ENCODE results near the gene CFAP54. TPM values are rescaled to one million over a fixed set of nuclear protein-coding genes. Genes with fewer than 3 reads are reported as not detected.

Gene CFAP54
- total and polyA plus RNA-seq, 7 donors = 0.03 to 0.14 (median 0.08) TPM; not detected in 3

GRCh38 chr12:96883571-96883970 lies 394.2 kb downstream of the CFAP54 start:
- WGBS, 3 donors = 94 to 96% (median 94%) methylated on average over 4 of the region's 4 CpGs

DNA sequence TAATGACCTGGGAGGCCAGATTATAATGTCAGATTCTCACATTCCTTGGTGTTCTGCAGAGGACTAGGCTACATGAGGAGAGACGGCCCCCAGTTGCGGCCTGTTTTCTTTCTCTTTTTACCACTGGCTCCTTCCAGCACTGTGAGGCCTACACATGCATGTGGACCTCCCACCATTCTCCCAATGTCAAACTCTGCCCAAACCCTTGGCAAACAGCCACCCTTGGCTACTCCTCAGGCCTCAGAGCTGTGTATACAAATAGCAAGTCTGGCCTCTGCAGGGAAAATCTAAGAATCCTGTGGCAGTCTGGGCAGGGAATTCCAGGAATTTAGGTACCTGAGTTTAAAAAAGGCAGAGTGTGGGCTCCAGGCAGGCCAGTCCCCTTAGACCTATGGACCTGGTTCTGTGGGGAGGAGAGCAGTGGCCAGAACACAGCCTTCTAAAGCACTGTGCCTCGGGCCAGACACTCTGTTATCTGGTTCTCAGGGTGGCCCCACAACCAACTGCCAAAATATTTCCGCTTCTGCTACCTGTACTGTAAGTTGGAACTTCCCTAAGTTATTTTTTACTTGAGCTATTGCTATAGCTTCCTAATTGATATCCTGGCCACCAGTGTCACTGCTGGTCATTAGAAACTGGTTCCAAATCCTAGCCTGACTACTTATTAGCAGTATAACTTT lies 397.8 kb downstream of the CFAP54 start:
- TF ChIP-seq, protein P1, sequence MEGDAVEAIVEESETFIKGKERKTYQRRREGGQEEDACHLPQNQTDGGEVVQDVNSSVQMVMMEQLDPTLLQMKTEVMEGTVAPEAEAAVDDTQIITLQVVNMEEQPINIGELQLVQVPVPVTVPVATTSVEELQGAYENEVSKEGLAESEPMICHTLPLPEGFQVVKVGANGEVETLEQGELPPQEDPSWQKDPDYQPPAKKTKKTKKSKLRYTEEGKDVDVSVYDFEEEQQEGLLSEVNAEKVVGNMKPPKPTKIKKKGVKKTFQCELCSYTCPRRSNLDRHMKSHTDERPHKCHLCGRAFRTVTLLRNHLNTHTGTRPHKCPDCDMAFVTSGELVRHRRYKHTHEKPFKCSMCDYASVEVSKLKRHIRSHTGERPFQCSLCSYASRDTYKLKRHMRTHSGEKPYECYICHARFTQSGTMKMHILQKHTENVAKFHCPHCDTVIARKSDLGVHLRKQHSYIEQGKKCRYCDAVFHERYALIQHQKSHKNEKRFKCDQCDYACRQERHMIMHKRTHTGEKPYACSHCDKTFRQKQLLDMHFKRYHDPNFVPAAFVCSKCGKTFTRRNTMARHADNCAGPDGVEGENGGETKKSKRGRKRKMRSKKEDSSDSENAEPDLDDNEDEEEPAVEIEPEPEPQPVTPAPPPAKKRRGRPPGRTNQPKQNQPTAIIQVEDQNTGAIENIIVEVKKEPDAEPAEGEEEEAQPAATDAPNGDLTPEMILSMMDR (IDR thresholded peaks at IDR 0.05) = no peak
- Histone ChIP-seq H3K4me3 (no peak overlapping the region), H3K27me3 (ENCODE audit: insufficient read depth in 3 of 3, low read length in 2 of 3) (peaks cover 0 to 3% (median 0%) of the 10 kb centered on the region in 3 donors), H3K36me3 (ENCODE audit: insufficient read depth in 1 of 2, low read depth in 1 of 2) (no peaks in the 10 kb centered on the region), H3K27ac (no peak overlapping the region), H3K9me3 (no peaks in the 10 kb centered on the region), H3K4me1 (no peaks in the 10 kb centered on the region)
- WGBS, 3 donors = 71 to 73% (median 73%) methylated on average over 4 of the region's 4 CpGs
- ATAC-seq (no peak), DNase-seq (no peak)
- intact Hi-C loops (cut with DNase I) = no loop called here

More at GRCh38 chr12:96883571-96883970, 394.2 kb downstream of the CFAP54 start:
- DNase-seq (no peak), ATAC-seq (no peak)
- H3K27ac ChIP-seq = no peak overlapping the region
- TF ChIP-seq, protein P1 (IDR thresholded peaks at IDR 0.05) = no peak
- intact Hi-C loops (cut with DNase I) = no loop called here
- no peak overlapping the region for H3K4me3 ChIP-seq
- no peaks in the 10 kb centered on the region for H3K9me3 ChIP-seq
- H3K27me3 ChIP-seq (ENCODE audit: insufficient read depth in 3 of 3, low read length in 2 of 3) = peaks cover 0 to 1% (median 0%) of the 10 kb centered on the region in 3 donors
- no peaks in the 10 kb centered on the region for H3K4me1 ChIP-seq
- no peaks in the 10 kb centered on the region for H3K36me3 ChIP-seq (ENCODE audit: insufficient read depth in 1 of 2, low read depth in 1 of 2)

DNA sequence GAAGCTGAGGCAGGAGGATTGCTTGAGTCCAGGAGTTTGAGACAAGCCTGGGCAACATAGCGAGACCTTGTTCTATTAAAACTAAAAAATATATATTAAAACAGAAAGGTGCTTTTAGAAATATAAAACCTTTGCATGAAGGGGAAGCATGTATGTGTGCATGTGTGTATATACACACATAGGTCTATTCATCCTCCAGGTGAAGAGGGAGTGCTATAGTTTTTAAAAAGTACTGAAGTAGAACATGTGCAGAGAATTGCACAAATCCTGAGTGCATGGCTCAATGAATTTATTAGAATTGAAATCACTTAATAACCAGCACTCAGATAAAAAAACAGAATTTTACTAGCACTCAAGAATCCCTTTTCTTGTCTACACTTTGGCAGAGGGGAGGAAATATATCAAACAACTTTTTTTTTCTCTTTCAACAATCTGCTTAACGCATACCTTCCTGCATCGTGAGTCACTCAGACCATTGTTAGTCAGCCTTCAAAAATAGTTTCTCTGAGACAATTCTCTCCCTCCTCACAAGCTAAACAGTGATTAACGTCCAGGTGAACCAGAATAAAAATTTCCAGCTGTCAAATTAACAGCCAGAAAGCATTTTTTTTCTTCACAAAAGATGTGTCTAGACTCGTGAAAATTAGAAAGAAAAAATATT lies 400.0 kb downstream of the CFAP54 start:
- no peak overlapping the region for H3K27ac ChIP-seq
- H3K27me3 ChIP-seq (ENCODE audit: insufficient read depth in 3 of 3, low read length in 2 of 3) = peaks cover 0 to 3% (median 0%) of the 10 kb centered on the region in 3 donors
- no peak overlapping the region for H3K4me3 ChIP-seq
- H3K4me1 ChIP-seq = no peaks in the 10 kb centered on the region
- no peaks in the 10 kb centered on the region for H3K36me3 ChIP-seq (ENCODE audit: insufficient read depth in 1 of 2, low read depth in 1 of 2)
- 48 to 54% (median 50%) methylated on average over 5 of the region's 5 CpGs for WGBS, 3 donors
- TF ChIP-seq, protein P1 (IDR thresholded peaks at IDR 0.05) = no peak
- ATAC-seq (no peak), DNase-seq (no peak)
- intact Hi-C loops (cut with DNase I) = no loop called here
- H3K9me3 ChIP-seq = no peaks in the 10 kb centered on the region

DNA sequence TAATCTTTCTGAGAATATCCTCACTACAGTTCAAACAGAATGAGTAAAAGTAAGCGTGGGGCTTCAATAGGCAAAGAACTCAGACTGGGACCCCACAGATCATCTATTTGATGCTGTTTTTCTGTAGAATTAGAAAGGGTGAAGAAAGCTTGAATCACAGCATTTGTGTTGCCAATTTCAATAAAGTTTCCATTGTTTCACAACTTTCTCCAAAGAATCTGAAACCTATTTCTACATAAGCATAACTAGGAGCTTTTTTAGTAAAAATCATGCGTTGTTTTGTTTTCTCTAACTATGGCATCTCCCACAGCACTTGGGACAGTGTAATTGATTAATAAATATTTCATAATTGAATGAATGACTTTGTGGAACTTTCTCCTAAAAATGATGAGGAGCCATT lies 401.0 kb downstream of the CFAP54 start:
- intact Hi-C loops (cut with DNase I) = no loop called here
- WGBS, 3 donors = 88 to 92% (median 90%) methylated on average over 2 of the region's 2 CpGs
- H3K36me3 ChIP-seq (ENCODE audit: insufficient read depth in 1 of 2, low read depth in 1 of 2) = no peaks in the 10 kb centered on the region

More for the DNA sequence above, 401.0 kb downstream of the CFAP54 start:
- no peak overlapping the region for H3K4me3 ChIP-seq
- TF ChIP-seq, protein P1 (IDR thresholded peaks at IDR 0.05) = no peak
- no peak for ATAC-seq
- no peak for DNase-seq
- H3K27ac ChIP-seq = no peak overlapping the region
- H3K4me1 ChIP-seq = no peaks in the 10 kb centered on the region
- peaks cover 0 to 3% (median 0%) of the 10 kb centered on the region in 3 donors for H3K27me3 ChIP-seq (ENCODE audit: insufficient read depth in 3 of 3, low read length in 2 of 3)
- no peaks in the 10 kb centered on the region for H3K9me3 ChIP-seq
